Measurements from ENCODE around the gene NTRK2.

NTRK2 gene

GRCh38 chr9:84845956-84846900, 176.7 kb downstream of the NTRK2 start:
- no peak for TF ChIP-seq ZC3H10 (CRISPR knock-in tag; IDR thresholded peaks at IDR 0.05)
- TF ChIP-seq CSRNP3 (CRISPR knock-in tag; IDR thresholded peaks at IDR 0.05) = no peak
- TF ChIP-seq ZFP3 (CRISPR knock-in tag; IDR thresholded peaks at IDR 0.05) = no peak
- no peak for TF ChIP-seq ISL1 (CRISPR knock-in tag; IDR thresholded peaks at IDR 0.05)
- no peak for TF ChIP-seq GLIS3 (CRISPR knock-in tag; IDR thresholded peaks at IDR 0.05)
- TF ChIP-seq CSDC2 (CRISPR knock-in tag; IDR thresholded peaks at IDR 0.05) = no peak
- TF ChIP-seq SNAI2 (CRISPR knock-in tag; IDR thresholded peaks at IDR 0.05) = no peak
- no peak for TF ChIP-seq BACH2 (CRISPR knock-in tag; IDR thresholded peaks at IDR 0.05; ENCODE audit: borderline replicate concordance)
- TF ChIP-seq PATZ1 (CRISPR knock-in tag; IDR thresholded peaks at IDR 0.05; ENCODE audit: borderline replicate concordance) = no peak
- TF ChIP-seq TCF4 (CRISPR knock-in tag; IDR thresholded peaks at IDR 0.05; ENCODE audit: borderline replicate concordance) = no peak
- TF ChIP-seq OSR1 (CRISPR knock-in tag; IDR thresholded peaks at IDR 0.05) = no peak
- no peak for TF ChIP-seq TSHZ2 (CRISPR knock-in tag; IDR thresholded peaks at IDR 0.05)
- TF ChIP-seq CREB5 (CRISPR knock-in tag; IDR thresholded peaks at IDR 0.05; ENCODE audit: low read depth) = no peak
- no peak for TF ChIP-seq PPARA (CRISPR knock-in tag; IDR thresholded peaks at IDR 0.05; ENCODE audit: borderline replicate concordance)
- TF ChIP-seq ESRRG (CRISPR knock-in tag; IDR thresholded peaks at IDR 0.05) = no peak
- ATAC-seq = no peak

- TF ChIP-seq BACH2 (CRISPR knock-in tag; IDR thresholded peaks at IDR 0.05; ENCODE audit: borderline replicate concordance) (no peak), TOX (CRISPR knock-in tag; IDR thresholded peaks at IDR 0.05; ENCODE audit: borderline replicate concordance) (no peak), CSDC2 (CRISPR knock-in tag; IDR thresholded peaks at IDR 0.05) (no peak), POU6F1 (CRISPR knock-in tag; IDR thresholded peaks at IDR 0.05; ENCODE audit: borderline replicate concordance, low read depth) (no peak), GLIS3 (CRISPR knock-in tag; IDR thresholded peaks at IDR 0.05) (no peak), SNAI2 (CRISPR knock-in tag; IDR thresholded peaks at IDR 0.05) (no peak), ZC3H10 (CRISPR knock-in tag; IDR thresholded peaks at IDR 0.05) (no peak), PATZ1 (CRISPR knock-in tag; IDR thresholded peaks at IDR 0.05; ENCODE audit: borderline replicate concordance) (no peak), TCF4 (CRISPR knock-in tag; IDR thresholded peaks at IDR 0.05; ENCODE audit: borderline replicate concordance) (no peak), RARB (CRISPR knock-in tag; IDR thresholded peaks at IDR 0.05) (no peak), OSR1 (CRISPR knock-in tag; IDR thresholded peaks at IDR 0.05) (no peak)
- ATAC-seq = no peak
Observed at GRCh38 chr9:84846906-84847305, 177.4 kb downstream of the NTRK2 start.
